Colonic mucosa (tissue), 4 donors: ENCODE data around the gene MOBP. TPM values are rescaled to one million over a fixed set of nuclear protein-coding genes. Genes with fewer than 3 reads are reported as not detected.
A peak's percentile ranks its signal among the peaks of the same experiment; 100 is the strongest.

ENCODE experiments used
- DNase-seq: peaks from one replicate; pipeline ENCODE4 v3.0.0-alpha.2; 2020
- H3K27ac ChIP-seq: fragments of 200-600 bp; one replicate; pipeline ENCODE4 v1.8.0; 2021
- H3K27me3 ChIP-seq: fragments of 200-600 bp; one replicate; pipeline ENCODE4 v1.8.0; 2021
- H3K36me3 ChIP-seq: fragments of 200-600 bp; one replicate; pipeline ENCODE4 v1.8.0; 2021
- H3K4me1 ChIP-seq: fragments of 200-600 bp; one replicate; pipeline ENCODE4 v1.8.0; 2021; ENCODE audit warnings: mild to moderate bottlenecking
- H3K4me3 ChIP-seq: fragments of 200-600 bp; one replicate; pipeline ENCODE4 v1.8.0; 2021
- H3K9ac ChIP-seq, 2 donors: one replicate each; pipeline ENCODE4 v1.7.0; 2013; ENCODE audit warnings: control low read depth in 2 of 2, low read depth in 2 of 2, low read length in 2 of 2
- H3K9me3 ChIP-seq: fragments of 200-600 bp; one replicate; pipeline ENCODE4 v1.8.0; 2021
- CTCF ChIP-seq: fragments of 200-600 bp; IDR thresholded peaks from one replicate; pipeline ENCODE4 v1.8.0; 2022; ENCODE audit warnings: antibody characterized with exemption, mild to moderate bottlenecking
- intact Hi-C: fragments of 100-400 bp; cut with DNase I; formaldehyde crosslinking; loops from one replicate; pipeline ENCODE4 v1.14.1; 2022
- total RNA-seq, 2 donors: library from RNA; stranded (reverse); fragmentation: NEBNext Ultra II Directional in 1 of 2; extraction: Animal tissue kit (Norgen Biotek cat#: 25700) in 1 of 2; gene quantifications; one replicate each; pipeline ENCODE4 v1.2.1, GENCODE V29; 2021
- donor health status: healthy.
- donor health status: DM: no; HTN: no; CAD: no.
- donor health status: DM: no; HTN: no; CAD: no.

MOBP gene
- total RNA-seq, 2 donors from 2014 or later = 0.56 to 0.72 TPM

GRCh38 chr3:39445927-39446326 is 21.6 kb upstream of the MOBP start:
- H3K9me3 ChIP-seq = no peaks in the 10 kb centered on the region
- no peaks in the 10 kb centered on the region for H3K4me1 ChIP-seq
- DNase-seq = no peak
- intact Hi-C loops = loop anchor here (2.0 kb wide), 1 partner anchor 53 kb away; no protein-coding TSS in a partner anchor
- H3K27me3 ChIP-seq = no peaks in the 10 kb centered on the region
- no peak overlapping the region for H3K9ac ChIP-seq
- no peaks in the 10 kb centered on the region for H3K36me3 ChIP-seq
- H3K27ac ChIP-seq = no peak overlapping the region
- no peak for TF ChIP-seq CTCF
- no peak overlapping the region for H3K4me3 ChIP-seq

GRCh38 chr3:39446444-39446843 is 21.0 kb upstream of the MOBP start:
- intact Hi-C loops = loop anchor here (2.0 kb wide), 1 partner anchor 52 kb away; no protein-coding TSS in a partner anchor
- no peak overlapping the region for H3K9ac ChIP-seq
- no peaks in the 10 kb centered on the region for H3K9me3 ChIP-seq
- no peak overlapping the region for H3K27ac ChIP-seq
- no peak overlapping the region for H3K4me3 ChIP-seq
- no peak for DNase-seq
- no peaks in the 10 kb centered on the region for H3K27me3 ChIP-seq
- H3K36me3 ChIP-seq = no peaks in the 10 kb centered on the region
- no peaks in the 10 kb centered on the region for H3K4me1 ChIP-seq
- no peak for TF ChIP-seq CTCF

- H3K9ac ChIP-seq = peak overlapping the region in 1 of 2 donors; percentile 34
- H3K27ac ChIP-seq = peak overlapping the region; percentile 77
- peak; percentile 90 for DNase-seq
- H3K36me3 ChIP-seq = no peaks in the 10 kb centered on the region
- no peaks in the 10 kb centered on the region for H3K27me3 ChIP-seq
- peak; percentile 76 for TF ChIP-seq CTCF
- no peaks in the 10 kb centered on the region for H3K9me3 ChIP-seq
- no peaks in the 10 kb centered on the region for H3K4me1 ChIP-seq
- intact Hi-C loops = loop anchor here (2.0 kb wide), 1 partner anchor 51 kb away; no protein-coding TSS in a partner anchor
- no peak overlapping the region for H3K4me3 ChIP-seq
Observed at GRCh38 chr3:39447637-39448483, 19.6 kb upstream of the MOBP start.

GRCh38 chr3:39448506-39449233 is 18.8 kb upstream of the MOBP start:
- H3K36me3 ChIP-seq = no peaks in the 10 kb centered on the region
- no peaks in the 10 kb centered on the region for H3K27me3 ChIP-seq
- H3K27ac ChIP-seq = peak overlapping the region; percentile 77
- H3K9me3 ChIP-seq = no peaks in the 10 kb centered on the region
- DNase-seq = peak; percentile 55
- H3K4me1 ChIP-seq = no peaks in the 10 kb centered on the region
- no peak overlapping the region for H3K9ac ChIP-seq
- no peak overlapping the region for H3K4me3 ChIP-seq
- intact Hi-C loops = no loop called here
- no peak for TF ChIP-seq CTCF

GRCh38 chr3:39449796-39450195 is 17.7 kb upstream of the MOBP start:
- no peak for TF ChIP-seq CTCF
- DNase-seq = no peak
- Histone ChIP-seq H3K9me3 (no peaks in the 10 kb centered on the region), H3K27me3 (no peaks in the 10 kb centered on the region), H3K4me3 (no peak overlapping the region), H3K4me1 (no peaks in the 10 kb centered on the region), H3K27ac (no peak overlapping the region), H3K36me3 (no peaks in the 10 kb centered on the region), H3K9ac (no peak overlapping the region)
- intact Hi-C loops = no loop called here
